GM12875 (cell line): Measurements from ENCODE around the gene CLPSL2.

Source experiments
- H3K4me3 ChIP-seq: one replicate; pipeline ENCODE4 v1.5.1; 2011; ENCODE audit warnings: low read depth, low read length, control low read depth
- CTCF ChIP-seq: IDR thresholded peaks from 2 replicates; pipeline ENCODE4 v1.5.1; 2011; ENCODE audit warnings: low read depth, mild to moderate bottlenecking, control low read depth, inconsistent platforms, low read length, moderate library complexity, borderline replicate concordance; ENCODE audit not compliant: insufficient read depth

Gene CLPSL2

GRCh38 chr6:35765739-35766138 lies 10.7 kb upstream of the CLPSL2 start:
- H3K4me3 ChIP-seq, result no peak overlapping the region
- TF ChIP-seq CTCF, result no peak

GRCh38 chr6:35769211-35769610 lies 7.2 kb upstream of the CLPSL2 start:
- no peak for TF ChIP-seq CTCF
- H3K4me3 ChIP-seq, result no peak overlapping the region

- no peak for TF ChIP-seq CTCF
- H3K4me3 ChIP-seq, result no peak overlapping the region
Observed at GRCh38 chr6:35771343-35771627, 5.1 kb upstream of the CLPSL2 start.

GRCh38 chr6:35774116-35774794 lies 2.1 kb upstream of the CLPSL2 start:
- no peak overlapping the region for H3K4me3 ChIP-seq

GRCh38 chr6:35775031-35775430 lies 1.4 kb upstream of the CLPSL2 start:
- no peak overlapping the region for H3K4me3 ChIP-seq
- no peak for TF ChIP-seq CTCF

More at GRCh38 chr6:35774116-35774794, 2.1 kb upstream of the CLPSL2 start:
- no peak for TF ChIP-seq CTCF

GRCh38 chr6:35777356-35778102 lies 1.1 kb downstream of the CLPSL2 start:
- no peak for TF ChIP-seq CTCF

GRCh38 chr6:35778437-35778836 lies 2.0 kb downstream of the CLPSL2 start:
- no peak for TF ChIP-seq CTCF
- no peak overlapping the region for H3K4me3 ChIP-seq

More at GRCh38 chr6:35777356-35778102, 1.1 kb downstream of the CLPSL2 start:
- no peak overlapping the region for H3K4me3 ChIP-seq
